GM21576 (cell line): ENCODE measurements around the gene TAB2.
A peak's percentile ranks its signal among the peaks of the same experiment; 100 is the strongest.

ENCODE experiments used
- ATAC-seq: cut with Tn5 transposase; IDR thresholded peaks from one replicate; pipeline ENCODE4 v1.9.1; 2021; ENCODE audit warnings: mild to moderate bottlenecking, moderate library complexity; ENCODE audit not compliant: unreplicated experiment

The TAB2 gene

DNA sequence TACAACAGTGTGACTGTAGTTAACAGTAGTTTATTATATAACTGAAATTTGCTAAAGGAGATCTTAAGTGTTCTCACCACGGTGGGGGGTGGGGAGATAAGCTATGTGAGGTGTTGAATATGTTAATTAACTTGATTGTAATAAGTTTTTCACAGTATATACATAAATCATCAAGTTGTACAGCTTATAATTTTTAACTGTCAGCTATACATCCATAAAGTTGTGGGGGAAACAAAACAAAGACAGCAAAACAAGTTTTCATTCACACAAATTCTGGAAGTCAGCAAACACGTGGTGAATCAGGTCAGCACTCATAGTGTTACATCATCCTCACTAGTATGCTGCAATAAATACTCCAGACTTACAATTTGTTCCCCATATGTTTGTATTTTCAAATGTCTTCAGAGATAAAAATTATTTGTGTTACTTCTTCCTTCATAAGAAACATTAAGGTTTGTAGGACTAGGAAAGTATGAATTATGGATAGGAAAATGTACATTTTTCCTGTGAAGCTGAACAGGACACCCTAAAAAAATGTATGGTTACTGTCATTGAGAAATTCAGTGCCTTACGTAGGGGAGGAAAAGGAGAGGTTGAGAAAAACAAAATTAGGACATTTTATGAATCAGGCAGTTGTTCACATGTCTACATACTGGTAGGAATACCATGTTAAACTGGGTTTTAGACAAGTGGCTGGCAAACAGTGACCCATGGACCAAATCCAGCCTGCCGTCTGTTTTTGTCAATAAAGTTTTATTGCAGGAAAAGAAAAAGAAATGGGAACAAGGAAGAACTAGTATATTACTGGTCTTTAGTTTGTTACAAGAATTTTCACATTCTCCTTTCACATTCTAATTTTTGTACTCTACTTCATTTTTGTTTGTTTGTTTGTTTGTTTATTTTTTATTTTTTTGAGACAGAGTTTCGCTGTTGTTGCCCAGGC, 88.6 kb downstream of the TAB2 start:
- no peak for ATAC-seq

DNA sequence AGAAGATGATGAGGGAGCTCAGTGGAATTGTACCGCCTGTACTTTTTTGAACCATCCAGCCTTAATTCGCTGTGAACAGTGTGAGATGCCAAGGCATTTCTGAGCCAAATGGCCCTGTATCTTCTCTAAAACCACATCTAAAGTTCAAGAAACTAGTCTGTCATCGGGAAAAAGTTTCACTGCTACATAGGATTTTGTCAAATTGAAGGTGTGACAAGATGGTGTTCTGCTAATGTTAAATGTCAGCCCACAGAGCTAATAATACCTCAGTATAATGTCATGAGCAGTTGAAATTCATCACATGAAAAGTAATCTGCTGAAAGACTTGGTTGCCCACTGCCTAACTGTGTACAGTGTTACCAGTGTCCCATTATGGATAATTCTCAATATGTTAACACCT, 92.1 kb downstream of the TAB2 start:
- no peak for ATAC-seq

DNA sequence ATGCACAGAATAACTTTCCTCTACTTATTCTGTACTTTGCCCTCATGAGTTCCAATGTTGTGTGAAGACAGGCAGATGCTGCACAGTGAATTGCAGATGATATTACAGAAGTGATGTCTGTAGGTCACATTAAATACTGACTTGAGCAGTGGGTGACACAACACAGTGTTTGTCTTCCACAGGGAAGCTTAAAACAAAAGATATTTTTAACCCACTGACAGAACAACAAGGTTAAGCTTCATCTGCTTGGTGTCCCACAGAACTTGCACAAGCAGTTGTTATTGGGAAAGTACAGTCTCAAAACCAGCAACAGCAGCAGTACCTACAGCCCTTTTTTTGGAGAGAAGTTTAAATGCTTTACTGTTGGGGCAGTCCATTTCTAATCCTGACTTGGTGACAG, 93.0 kb downstream of the TAB2 start:
- no peak for ATAC-seq

DNA sequence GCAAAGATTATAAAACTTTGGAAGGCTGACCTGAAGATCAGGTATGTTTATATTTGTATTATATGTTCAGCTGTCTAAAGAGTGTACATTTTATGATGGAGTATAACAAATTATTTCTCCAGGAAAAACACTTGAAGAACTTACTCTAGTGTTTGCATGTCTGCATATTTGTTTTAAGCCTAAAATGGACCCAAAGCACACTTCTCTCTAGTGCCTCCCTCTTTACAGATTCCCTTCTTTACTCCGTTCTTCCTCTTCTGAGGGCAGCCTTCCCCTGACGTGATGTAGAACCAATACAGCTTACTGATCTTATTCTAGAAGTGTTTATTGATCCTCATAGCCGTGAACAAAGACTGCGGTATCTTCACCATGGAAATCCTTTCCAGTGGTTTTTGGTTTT, 96.5 kb downstream of the TAB2 start:
- ATAC-seq = no peak

DNA sequence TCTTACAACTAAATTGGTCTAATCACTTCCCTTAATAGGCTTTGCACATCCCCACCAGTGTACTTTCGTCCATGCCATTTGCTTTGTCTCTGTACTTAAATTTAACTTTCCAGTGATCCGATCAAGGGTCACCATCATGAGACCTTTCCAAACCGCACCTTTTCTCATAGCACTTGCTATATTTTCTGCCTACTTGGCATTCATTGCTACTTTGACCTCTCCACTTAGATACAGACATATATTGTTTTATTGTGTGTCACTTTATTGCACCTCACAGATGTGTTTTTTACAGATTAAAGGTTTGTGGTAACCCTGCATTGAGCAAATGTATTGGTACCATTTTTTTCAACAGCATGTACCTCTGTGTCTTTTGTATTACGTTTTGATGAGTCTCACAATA, 97.3 kb downstream of the TAB2 start:
- ATAC-seq = no peak

DNA sequence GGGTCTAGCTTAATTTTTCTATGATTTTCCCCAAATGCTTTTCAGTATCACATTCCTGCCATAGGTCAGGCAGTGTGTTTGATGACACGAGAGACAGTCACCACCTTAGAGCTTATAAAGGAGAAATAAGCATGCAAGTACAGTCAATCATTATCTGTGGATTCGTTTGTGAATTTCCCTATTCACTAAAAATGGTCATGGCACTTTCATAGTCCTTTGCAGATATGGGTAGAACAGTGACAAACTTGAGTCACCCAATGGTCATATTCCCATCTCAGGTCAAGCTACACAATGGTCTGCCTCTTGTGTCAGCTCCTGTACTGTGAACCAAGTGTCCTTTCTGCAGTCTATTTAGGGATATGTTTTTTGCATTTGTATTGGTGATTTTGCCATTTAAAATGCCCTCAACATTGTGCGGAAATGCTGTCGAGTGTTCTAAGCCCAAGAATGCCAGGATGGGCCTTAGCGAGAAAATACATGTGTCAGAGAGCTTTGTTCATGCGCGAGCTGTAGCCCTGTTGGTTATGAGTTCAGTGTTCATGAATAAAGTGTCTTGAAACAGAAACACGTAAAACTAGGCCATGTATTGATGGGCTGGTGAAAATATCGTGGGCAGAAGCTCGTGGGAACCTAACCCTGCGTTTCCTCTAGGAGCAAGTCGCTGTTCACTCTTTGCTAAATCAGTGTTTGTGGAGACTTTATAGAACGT, 102.3 kb downstream of the TAB2 start:
- no peak for ATAC-seq

DNA sequence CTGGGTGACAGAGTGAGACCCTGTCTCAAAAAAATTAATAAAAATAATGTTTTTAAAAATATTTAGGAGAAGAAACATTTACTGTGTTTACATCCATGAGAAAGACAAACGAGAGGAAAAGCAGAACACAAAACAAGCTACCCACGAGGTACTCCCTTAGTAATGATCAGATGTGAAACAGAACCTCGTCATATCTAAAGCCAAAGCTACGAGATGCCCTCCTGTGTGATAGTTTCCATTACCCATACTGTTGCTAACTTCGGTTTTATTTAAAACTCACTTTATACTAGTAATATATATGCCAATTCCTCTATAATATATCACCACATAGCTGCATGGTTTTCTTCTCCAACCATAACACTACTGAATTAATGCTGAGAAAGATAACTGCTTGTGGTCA, 103.6 kb downstream of the TAB2 start:
- ATAC-seq = no peak

DNA sequence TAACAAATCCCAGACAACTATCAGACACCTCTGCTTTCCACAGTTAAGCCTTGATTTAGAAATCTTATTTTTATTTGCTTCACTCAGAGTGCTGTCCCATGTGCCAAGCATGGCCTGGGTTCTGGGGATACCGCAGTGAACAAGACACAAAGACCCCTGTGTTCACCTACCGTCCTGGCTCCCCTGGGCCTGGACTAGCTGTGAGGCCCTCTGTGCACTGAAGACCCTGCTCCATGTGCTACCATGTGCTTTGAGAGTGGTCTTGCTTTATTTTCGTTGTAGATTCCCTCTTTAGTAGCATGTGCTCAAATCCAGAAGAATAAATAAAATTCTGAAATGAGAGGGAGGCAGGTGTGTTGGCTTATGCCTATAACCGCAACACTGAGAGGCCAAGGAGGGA, 105.1 kb downstream of the TAB2 start:
- no peak for ATAC-seq

DNA sequence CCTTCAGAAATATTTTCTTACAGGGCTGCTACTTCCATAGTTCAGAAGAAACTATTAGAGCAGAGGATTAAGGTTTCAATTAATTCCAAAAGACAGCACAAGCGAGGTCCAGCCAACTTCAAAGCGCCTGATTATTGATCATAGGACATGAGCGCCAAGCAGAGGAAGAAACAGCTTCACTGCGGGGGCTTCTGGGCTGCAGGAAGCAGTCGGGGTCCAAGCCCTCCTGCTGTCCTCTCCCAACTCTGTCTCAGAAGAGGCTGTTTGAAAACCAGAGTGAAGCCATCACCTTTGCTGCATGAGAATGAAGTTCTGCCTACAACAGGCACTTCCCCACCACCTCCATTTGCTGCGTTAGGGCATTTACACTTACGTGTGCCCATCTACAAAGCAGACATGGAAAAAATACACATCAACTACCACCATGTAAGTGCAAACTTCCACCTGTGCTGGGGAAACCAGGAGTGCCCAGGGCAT, 106.5 kb downstream of the TAB2 start:
- ATAC-seq = no peak

DNA sequence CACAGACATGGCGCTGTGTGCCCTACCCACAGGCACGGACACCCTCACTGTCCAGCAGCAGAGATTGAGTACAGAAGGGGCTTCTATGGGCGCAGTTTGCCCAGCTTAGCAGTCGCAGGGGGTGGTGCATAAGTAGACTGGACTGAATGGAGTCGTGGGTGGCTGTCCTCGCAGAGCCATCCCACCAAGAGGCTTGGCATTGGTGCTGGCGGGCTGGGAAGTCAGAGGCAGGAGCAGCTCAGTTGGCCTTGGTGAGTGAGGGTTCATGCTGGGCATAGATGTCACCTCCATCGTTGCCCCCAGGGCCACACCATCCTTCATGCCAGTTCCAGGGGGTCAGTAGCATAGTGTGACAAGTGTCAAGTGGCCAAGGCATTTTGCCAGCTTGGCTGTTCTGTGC, 107.7 kb downstream of the TAB2 start:
- ATAC-seq = no peak

DNA sequence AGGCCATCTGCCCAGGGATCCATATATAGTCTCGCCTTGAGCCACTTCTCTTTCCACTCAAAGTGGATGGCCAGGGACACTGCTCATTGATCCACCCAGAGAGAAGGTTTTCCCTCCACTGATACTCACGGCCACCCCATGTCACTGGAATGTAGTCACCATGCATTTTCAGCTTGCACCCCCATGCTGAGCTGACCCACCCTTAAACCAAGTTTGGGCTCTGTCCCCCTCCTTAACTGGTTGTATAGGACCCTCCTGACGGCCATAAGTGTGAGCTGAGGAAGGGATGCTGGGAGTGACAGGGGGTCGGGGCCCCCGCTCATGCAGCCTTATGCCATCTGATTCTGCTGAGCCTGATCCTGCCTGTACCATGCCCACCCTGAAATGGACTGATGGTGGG, 108.2 kb downstream of the TAB2 start:
- ATAC-seq = no peak

DNA sequence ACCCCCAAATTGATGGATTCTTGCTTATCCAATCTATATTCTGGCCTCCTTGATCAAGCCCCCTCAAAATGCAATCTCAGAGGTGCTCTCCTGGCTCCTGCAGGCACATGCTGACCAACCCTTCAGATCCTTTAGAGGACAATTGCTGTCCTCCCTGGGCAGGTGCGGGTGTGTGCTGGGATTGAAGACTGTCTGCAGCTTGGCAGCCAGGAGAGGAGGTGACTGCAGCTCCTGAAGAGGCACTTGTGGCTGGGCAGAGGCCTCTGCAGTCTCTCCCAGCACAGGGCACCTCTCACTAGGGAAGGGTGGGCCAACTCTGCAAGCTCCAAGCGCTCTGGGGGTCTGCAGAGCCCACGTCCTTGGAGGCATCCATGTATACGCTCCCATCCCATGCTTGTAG, 111.1 kb downstream of the TAB2 start:
- no peak for ATAC-seq

DNA sequence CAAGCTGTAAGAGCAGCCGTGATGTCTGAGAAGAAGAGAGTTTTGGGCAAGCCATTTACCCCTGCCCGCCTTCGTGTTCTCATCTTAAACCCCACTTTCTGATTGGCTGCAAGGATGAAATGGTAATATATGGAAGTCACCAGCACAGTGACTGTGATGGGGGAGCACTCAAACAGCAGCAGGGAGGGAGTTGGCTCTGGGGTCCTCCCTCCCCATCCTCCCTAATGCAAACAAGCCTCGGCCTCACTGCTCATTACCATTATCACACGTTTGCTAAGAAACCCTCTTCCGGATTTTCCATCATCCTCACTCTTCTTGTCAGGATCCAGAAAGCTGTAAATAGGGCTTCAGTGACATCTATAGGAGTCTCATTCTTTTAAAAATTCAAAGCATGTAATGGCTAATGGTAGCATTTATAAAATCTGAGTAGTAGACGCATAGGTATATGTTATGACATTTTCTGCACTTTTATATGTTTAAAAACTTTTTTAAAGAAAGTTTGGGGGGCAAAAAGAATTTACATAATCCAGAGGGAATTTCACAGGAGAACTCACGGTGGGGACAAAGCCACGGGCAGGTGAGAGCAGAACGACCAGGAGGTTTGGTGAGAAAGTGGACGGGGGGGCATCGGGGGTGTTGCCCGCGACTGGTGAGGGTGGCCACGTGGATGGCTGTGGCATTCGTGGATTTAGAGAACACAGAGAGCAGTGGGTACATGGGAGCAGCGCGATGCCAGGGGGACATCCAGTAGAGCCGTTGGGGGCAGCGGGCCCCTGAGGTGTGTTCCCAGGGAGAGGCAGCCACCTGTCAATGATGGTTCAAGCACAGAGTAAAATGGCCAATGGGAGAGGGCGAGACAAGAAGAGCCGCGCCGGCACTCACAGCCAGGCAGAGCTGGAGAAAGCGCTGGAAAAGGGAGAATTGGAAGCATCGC, 112.2 kb downstream of the TAB2 start:
- ATAC-seq = no peak

DNA sequence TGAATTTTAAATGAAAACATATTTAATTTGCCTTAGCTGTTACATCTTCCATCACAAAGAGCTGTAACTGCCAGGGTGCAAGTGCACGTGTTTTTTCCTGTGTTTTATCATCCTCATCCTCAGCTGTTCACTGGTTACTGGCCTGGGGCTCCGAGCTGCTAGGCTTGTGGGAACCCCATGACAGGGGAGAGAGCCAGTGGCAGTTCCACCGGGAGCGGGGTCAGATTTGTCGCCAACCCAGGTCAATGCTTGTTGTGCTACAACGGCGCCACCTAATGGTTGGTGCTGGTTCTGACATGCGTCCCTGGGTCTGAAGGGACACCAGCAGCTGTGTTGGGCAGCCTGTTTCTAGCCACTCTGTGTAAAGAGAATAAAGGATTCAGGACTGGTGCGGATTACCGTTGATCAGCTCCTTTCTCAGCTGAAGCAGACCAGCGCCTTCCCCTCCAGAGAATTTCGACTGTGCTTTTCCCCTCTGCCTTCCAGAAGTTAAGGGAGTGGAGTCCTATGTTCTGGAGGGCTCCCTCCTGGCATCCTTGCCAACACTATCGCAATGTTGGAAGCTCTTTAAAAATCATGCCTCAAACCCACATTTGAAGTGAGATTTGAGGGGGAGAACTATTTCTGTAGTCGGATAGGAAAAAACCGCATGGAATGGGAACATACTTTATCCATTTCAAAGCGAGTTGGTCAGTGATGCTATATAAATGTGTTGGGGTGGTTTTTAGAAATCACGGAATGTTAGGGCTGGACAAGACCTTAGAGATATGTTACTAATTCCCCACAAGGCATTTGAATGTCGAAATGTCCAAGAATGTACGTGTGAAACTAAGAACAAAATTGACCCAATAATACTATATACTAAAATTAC, 114.6 kb downstream of the TAB2 start:
- peak; percentile 85 for ATAC-seq

DNA sequence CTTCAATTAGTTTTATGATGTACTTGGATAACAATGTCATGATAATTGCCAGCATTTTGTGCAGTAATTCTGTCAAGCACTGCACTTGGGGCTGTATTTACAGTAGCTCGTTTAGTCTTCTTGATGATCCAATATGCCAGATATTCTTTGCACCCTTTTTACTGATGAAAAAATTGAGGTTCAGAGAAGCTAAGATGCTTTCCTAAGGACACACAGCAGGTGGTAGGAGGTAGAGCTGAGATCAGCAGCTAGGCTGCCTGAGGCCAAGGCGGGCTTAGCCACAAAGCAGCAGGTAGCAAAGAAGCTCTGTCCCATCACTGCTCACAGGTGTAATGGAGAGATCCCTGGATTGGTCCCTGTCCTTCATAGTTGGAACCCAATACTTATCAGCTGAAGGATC, 115.9 kb downstream of the TAB2 start:
- ATAC-seq = no peak

DNA sequence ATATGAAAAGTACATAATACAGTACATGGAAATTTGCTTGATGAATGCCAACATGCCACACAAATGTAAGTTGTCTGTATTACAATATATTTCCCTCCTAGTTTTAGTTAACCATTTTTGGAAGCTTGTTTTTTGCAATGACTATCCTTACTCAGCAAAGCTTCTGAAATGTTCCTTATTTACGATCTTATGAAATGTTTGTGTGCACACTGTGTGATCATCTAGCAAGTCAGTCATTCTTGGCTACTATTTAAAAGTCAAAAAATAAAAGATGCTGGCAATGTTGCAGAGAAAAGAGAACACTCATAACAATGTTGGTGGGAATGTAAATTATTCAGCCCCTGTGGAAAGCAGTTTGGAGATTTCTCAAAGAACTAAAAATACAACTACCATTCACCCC, 116.4 kb downstream of the TAB2 start:
- ATAC-seq = no peak

DNA sequence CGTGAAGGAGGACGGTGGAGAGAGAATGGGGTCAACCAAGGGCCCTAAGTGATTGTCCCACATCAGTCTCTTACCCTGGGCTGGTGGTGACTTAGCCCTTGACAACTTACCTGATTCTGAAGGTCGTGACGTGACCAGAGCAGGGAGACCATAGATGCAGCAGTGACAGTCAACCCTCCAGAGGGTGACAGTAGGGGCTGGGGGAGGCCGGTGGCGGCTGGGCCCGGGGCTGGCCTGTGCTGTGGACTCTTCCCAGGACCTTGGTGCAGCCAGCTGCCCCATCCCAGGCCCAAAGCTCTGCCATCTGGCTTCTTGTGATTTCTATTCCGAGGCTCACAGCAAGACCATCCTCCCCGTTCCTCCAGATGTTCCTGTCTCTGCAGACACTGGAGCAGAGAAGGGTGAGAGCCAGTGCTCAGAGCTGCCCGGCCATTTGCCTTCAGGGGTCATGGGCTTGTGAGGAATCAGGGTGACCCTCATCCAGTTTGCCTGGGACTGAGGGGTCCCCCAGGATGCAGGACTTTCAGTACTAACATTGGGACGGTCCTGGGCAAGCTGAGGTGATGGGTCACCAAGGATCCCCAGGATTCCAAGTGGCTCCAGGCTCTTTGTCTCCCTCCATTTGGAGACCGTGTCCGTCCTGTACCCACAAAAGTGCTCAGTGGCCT, 118.5 kb downstream of the TAB2 start:
- no peak for ATAC-seq

DNA sequence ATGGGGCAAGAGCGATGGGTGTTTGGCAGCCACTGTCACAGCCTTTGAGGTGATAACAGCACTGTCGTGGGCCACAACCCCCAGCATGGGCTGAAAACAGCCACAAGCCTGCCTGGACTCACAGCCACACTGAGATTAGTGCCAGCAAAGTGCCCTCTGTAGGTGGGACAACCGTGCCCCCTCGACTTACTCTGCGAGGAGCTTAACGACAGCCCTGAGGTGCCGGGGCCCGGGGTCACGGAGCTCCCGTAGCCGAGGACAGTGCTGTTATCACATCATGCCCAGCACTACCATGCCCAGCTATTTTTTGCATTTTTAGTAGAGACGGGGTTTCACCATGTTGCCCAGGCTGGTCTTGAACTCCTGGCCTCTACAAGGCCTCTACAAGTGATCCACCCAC, 119.1 kb downstream of the TAB2 start:
- no peak for ATAC-seq

DNA sequence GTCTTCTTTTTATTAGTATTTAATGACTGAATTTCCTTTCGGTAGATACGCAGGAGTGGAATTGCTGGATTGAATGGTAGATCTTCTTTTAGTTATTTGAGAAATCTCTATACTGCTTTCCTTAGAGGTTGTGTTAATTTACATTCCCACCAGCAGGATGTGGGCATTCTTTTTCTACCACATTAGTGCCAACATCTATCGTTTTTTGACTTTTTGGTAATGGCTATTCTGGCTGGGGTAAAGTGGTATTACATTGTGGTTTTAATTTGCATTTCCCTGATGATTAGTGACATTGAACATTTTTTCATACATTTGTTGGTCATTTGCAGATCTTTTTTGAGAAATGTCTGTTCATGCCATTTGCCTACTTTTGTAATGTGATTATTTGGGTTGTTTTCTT, 119.7 kb downstream of the TAB2 start:
- no peak for ATAC-seq

DNA sequence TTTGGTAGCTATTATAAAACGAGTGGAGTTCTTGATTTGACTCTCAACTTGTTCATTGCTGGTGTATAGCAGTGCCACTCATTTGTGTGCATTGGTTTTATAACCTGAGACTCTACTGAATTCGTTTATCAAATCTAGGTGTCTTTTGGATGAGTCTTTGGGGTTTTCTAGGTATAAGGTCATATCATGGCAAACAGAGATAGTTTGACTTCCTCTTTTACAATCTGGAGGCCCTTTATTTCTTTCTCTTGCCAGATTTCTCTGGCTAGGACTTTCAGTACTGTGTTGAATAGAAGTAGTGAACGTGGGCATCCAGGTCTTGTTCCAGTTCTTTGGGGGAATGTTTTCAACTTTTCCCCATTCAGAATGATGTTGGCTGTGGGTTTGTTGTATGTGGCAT, 121.3 kb downstream of the TAB2 start:
- no peak for ATAC-seq
